Measurements from ENCODE around the gene MUC5B.

The MUC5B gene

DNA sequence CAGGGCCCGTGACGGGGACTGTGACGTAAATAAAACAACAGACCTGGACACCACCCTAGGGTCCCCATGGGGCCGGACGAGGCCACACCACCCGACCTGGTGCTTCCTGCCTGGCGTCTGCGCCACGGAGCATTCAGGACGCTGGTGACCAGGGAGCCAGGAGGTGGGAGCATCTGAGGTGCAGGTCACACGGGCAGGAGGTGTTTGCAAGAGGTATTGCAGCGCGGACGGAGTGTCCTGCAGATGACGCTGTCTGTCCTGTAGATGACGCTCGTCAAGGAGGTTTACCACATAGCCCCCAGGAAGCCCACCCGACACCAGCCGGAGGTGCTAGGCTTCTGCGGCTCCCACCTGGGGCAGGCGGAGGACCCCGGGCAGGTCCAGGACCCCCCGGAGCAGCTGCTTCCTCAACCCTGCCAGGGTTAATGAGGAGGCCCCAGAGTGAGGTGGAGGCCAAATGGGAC, 986 bp upstream of the MUC5B start:
- no peak for DNase-seq (ENCODE audit: low read depth)

DNA sequence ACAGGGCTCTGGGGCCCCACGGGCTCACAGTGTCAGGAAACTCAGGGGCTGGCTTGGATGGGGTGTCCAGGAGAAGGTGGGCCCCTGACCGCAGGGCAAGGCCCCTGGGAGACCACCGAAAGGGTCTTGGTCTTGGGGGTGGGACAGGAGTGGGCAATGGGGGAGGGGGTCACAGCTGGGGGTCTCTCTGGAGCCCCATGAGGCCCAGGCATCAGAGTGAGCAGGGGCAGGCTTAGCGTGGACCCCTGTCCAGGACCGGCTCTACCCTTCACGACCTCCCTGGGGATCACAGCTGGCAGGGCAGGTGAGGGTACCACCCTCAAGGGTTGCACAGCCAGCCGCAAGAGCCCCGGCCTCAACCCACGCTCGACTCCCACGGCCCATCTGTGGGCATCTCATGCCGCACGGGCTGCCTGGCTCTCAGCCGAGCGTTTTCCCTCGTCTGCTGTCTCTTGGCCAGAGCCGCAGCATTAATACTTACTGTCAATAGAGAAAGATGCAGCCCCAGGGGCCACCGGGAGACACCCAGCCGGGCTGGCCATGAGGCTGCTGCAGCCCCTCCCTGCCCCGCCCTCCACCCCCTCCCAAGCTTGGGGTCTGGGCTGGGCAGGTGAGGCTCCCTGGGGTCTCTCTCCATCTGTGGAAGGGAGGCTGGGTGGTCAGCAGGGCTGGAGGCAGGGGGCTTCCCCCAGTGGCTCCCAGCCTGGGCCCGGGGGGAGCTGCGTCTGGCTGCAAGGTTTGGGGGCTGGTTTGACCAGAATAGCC, 662 bp downstream of the MUC5B start:
- DNase-seq (ENCODE audit: low read depth) = no peak

DNA sequence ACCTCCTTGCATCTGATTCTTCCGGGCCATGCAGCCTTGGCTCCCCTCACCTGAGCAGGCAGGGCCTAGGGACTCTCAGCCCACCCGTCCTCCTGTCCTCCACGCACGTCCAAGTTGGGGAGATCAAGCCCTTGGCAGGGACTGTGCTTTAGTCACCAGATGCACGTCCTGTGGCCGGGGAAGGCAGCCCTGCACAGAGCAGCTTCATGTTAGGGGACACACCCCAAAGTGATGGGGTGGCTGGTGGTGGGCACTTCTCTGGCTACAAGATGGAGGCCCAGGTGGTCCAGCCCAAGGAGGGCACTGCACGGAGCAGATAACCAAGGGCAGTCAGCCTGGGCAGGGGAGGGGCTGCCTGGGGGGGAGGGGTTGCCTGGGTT, 1.2 kb downstream of the MUC5B start:
- no peak for DNase-seq (ENCODE audit: low read depth)

DNA sequence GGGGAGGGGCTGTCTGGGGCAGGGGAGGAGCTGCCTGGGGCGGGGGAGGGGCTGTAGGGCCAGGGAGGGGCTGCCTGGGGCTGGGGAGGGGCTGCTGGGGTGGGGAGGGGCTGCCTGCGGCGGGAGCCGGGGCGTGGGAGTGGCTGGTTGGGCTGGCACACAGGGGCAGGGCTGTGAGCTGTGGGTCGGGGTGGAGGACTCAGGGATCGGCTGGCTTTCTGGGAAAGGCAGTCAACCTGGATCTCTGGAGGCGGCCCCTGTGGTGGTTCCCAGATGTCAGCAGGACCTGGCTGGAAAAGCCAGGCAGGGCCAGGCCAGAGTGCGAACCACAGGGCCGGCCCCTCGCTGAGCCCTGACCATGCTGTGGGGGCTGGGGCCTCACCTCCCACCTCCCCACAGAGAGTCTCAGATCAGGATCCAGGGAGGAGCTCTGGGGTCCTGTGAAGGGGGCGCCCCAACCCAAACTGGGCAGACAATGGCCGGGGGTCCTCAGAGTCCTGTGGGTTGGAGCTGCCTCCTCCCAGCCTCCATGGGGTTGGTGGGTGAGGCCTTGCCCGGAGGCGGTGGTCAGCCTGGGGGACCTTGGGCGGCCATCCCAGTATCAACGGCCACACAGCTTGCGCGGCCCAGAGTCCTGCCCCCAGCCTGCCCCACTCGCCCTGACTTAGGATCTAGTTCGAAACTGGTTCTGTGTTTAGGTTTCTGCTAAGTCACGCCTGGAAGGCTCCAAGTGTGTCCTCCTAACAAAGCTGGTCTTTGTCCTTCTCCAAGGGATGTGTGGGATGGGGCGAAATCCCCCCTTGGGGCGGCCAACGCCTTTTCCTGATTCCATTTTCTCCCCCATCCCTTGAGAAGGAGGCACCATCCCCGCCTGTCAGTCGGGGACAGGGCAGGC, 1.9 kb downstream of the MUC5B start:
- DNase-seq (ENCODE audit: low read depth) = no peak

DNA sequence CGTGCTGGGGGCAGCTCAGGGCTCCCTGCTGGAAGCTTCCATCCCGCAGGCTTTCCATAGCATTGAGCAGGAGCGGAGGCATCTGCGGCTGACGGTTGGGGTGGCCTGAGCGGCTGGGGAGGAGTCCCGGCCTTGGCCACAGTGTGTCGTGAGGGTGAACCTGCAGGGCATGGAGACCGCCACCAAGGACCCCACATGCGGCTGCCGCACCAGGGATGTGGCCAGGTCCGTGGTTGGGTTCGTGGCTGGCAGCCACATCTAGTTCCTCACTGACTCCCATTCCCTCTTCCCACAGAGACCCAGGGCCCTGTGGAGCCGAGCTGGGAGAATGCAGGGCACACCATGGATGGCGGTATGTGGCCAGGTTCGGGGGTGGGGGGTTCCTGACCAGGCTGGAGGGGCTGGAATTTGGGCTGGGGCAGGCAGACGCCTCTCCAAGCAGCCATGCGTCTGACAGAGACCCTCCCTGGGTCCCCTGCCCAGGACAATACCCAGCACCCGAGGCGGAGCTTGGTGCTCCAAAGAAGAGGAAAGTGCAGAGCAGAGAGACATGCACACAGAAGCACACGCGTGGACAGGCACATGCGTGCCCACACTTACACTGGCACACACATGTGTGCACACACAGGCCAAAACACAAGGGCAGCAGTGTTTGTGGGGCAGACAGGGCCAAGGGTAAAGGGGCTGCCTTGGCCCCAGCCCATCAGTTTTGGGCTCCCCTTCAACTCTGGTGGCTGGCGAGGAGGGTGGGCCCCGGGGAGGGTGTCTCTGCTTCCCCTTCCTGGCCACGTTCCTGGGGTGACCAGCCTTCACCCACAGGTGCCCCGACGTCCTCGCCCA, 2.7 kb downstream of the MUC5B start:
- no peak for DNase-seq (ENCODE audit: low read depth)

DNA sequence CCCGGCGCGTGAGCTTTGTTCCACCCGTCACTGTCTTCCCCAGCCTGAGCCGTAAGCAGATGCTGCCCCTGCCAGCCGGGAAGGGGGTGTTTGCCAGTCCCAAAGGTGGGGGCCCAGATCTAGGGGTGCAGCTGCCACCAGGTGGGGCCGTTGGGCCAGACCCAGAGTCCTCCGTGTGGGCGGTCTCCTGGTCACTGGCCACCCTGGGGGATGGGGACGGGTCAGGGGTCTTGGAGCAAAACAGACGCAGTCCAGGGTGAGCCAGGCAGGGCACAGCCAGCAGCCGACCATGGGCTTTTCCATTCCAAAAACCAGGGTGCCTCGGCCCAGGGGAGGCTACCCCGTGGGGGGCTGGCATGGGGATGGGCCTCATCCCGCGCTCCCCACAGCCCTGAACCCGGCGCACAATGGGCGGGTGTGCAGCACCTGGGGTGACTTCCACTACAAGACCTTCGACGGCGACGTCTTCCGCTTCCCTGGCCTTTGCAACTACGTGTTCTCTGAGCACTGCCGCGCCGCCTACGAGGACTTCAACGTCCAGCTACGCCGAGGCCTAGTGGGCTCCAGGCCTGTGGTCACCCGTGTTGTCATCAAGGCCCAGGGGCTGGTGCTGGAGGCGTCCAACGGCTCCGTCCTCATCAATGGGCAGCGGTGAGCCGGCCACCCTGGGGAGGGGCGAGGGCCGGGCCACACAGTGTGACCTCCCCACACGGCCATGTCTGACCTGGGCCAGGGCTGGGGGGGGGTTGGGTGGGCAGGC, 3.5 kb downstream of the MUC5B start:
- DNase-seq (ENCODE audit: low read depth) = no peak

DNA sequence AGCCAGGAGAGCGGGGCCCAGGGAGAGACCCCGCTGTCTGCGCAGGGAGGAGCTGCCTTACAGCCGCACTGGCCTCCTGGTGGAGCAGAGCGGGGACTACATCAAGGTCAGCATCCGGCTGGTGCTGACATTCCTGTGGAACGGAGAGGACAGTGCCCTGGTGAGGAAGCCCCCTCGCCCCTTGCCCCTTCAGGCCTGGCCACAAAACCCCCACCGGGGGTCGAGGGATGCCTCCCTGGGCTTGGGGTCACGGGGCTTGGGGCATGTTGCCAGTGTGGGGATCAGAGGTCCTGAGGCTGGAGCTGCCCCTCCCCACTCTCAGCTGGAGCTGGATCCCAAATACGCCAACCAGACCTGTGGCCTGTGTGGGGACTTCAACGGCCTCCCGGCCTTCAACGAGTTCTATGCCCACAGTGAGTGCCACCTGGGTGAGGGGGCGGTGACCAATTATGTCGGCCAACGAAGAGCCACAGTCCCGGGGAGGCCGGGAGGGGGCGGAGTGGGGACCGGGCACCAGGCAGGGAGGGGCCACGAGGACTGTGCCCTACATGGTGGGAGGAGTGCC, 4.2 kb downstream of the MUC5B start:
- no peak for DNase-seq (ENCODE audit: low read depth)

DNA sequence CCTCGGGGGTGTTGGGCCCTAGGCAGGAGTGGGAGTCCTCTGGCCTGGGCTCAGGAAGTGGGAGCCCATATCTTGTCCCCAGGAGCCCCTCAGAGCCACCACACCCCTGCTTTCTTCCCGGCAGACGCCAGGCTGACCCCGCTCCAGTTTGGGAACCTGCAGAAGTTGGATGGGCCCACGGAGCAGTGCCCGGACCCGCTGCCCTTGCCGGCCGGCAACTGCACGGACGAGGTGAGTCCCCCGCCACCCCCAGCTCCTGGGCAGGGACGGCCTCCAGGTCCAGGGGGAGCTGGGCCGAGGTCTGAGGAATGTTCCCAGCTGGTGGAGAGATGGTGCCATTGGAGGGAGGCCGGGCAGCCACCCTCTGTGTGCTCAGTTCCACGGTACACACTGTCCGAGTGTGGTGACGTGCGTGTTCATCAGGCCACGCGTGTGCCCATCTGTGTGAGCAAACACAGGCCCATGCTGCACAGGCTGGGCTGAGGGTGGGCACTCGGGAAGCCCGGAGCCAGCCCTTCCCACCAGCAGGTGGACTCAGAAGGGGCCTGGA, 4.8 kb downstream of the MUC5B start:
- DNase-seq (ENCODE audit: low read depth) = no peak

DNA sequence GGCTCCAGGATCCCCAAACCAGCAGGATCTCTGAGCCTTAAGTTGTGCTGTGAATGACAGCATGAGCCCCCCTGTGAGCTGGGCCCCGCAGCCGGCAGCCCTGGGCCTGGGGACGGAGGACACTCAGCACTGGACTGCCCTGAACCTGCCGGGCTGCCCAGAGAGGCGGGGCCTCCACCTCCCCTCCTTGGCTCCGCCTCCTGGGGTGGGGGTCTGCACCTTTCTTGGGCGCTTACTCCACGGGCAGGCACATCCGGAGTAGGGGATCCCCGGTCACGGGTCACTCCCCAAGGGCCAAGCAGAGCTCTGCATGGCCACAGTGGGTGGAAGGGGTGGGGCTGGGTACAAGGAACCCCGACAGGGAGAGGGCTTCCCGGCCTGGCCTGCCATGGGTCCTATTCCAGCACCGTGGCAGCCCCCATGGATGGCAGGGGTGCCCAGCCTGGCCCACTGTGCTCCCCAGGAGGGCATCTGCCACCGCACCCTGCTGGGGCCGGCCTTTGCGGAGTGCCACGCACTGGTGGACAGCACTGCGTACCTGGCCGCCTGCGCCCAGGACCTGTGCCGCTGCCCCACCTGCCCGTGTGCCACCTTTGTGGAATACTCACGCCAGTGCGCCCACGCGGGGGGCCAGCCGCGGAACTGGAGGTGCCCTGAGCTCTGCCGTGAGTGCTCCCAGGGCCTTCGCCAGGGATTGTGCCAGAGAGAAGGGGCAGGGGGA, 5.4 kb downstream of the MUC5B start:
- no peak for DNase-seq (ENCODE audit: low read depth)

DNA sequence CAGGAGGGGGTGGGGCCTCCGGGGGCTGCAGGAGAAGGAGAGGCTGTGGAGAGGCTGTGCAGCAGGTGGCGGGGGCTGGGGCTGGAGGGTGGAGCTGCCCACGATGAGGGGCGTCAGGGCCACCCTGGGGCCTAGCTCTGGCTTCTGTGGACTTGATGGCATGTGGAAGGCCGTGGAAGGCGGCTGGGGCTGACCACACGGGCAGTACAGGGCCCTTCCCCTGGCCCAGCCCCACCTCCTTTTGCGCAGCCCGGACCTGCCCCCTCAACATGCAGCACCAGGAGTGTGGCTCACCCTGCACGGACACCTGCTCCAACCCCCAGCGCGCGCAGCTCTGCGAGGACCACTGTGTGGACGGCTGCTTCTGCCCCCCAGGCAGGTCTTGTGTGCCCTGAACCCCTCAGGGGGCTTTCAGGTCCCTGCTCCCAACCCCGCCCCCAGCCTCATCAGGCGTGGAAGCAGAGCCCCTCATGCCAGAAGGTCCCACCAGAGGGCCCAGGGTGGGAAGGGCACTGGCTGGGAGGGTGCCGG, 6.1 kb downstream of the MUC5B start:
- no peak for DNase-seq (ENCODE audit: low read depth)

DNA sequence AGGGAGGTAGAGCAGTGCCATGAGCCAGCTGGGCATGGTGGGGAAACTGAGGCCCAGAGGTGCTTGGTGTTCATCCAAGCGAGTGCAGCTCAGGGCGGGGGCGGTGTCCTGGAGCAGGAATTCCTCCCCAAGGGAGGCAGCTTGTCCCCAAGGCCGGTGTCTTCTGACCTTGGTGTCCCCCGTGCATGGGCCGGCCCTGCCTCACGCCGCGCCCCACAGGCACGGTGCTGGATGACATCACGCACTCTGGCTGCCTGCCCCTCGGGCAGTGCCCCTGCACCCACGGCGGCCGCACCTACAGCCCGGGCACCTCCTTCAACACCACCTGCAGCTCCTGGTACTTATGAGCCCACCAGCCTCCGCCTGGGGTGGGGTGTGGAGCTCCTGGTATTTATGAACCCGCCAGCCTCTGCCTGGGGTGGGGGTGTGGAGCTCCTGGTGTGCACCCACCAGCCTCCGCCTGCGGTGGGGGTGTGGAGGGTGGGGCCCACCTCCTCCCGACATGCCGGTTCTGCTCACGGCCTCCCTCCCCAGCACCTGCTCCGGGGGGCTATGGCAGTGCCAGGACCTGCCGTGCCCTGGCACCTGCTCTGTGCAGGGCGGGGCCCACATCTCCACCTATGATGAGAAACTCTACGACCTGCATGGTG, 6.7 kb downstream of the MUC5B start:
- no peak for DNase-seq (ENCODE audit: low read depth)

DNA sequence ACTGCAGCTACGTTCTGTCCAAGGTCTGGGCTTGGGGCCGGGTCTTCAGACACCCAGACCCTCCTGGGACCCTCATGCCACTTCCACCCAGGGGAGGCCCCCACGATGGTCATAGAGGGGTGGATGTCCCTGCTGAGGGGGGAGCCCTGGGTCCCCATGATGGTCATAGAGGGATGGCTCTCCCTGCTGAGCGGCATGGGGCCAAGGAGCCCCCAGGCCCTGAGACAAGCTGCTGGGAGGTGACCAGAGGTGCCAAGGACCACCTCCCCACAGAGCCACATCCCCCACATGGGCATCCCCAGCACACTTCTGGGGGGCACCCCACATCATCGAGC, 7.2 kb downstream of the MUC5B start:
- no peak for DNase-seq (ENCODE audit: low read depth)

DNA sequence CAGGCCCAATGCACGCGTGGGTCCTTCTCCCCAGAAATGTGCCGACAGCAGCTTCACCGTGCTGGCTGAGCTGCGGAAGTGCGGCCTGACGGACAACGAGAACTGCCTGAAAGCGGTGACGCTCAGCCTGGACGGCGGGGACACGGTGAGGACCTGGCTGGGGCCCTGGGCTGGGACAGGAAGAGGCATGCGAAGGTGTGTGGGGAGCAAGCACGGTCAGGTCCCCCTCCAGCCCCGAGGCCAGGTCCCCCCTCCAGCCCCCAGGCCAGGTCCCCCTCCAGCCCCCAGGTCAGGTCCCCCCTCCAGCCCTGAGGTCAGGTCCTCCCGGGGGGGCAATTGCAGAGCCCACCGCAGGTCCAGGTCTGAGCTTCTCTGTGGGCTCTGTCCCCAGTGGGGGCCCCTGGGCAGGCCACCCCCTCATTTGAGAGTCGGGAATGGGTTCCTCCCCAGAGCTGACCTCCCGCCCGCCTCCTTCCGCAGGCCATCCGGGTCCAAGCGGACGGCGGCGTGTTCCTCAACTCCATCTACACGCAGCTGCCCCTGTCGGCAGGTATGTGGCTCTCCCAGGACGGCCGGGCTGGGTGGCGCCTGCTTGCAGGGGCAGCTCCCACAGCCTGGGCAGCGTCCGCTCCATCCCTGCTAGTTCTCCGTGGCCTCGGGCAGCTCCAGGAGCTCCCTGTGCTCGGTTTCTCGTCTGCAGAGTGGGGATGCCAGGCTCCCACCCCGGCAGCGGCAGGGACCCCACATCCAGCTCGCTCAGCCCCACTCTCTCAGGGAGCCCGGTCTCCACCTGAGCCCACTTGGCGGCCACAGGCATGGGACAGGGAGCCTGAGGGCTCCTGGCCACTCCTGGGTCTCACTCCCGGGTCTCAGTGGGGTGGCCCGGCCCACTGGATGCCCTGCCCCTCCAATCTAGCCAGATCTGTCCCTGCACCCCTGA, 7.9 kb downstream of the MUC5B start:
- DNase-seq (ENCODE audit: low read depth) = no peak

DNA sequence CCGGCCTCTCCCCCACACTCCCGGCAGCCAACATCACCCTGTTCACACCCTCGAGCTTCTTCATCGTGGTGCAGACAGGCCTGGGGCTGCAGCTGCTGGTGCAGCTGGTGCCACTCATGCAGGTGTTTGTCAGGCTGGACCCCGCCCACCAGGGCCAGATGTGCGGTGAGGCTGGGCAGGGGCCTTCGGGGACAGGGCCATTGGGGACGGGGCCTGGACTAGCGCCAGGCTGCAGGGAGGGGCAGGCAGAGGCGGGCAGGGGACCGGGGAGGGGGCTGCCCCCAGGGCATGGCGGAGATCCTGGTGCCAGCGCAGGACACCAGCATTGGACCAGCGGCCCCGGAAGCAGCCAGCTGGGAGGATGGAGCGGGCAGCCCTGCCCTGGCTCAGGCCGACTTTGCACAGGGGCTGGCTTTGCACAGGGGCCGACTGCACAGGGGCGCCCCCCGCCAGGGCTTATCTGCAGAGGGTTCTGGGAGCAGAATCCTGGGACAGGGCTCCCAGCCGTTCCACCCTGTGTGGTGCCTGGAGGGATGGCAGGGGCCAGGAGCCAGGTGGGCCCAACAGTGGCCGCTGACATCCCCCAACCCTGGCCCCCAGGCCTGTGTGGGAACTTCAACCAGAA, 8.6 kb downstream of the MUC5B start:
- DNase-seq (ENCODE audit: low read depth) = no peak

DNA sequence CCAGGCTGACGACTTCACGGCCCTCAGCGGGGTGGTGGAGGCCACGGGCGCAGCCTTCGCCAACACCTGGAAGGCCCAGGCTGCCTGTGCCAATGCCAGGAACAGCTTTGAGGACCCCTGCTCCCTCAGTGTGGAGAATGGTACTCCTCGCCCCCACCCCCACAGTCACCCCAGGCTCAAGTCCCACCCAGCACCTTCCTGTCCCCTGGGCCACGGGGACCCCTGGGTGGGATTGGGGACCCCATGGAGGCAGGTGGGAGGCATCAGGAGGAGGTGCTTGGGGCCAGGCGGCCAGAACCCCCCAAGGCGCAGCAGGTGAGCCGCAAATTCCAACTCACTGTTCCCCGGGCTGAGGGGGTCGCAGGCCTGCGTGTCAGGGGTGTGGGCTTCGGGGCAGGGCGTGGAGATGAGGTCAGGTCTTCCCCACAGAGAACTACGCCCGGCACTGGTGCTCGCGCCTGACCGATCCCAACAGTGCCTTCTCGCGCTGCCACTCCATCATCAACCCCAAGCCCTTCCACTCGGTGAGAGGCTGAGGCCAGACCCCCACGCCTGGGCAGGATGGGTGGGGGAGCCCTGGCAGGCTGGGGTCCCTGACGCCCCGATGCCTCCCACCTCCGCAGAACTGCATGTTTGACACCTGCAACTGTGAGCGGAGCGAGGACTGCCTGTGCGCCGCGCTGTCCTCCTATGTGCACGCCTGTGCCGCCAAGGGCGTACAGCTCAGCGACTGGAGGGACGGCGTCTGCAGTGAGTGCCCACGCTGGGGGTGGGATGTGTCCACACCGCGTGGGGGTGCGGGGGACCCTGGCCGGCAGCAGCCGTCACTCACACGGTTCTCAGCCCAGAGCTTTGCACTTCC, 9.4 kb downstream of the MUC5B start:
- DNase-seq (ENCODE audit: low read depth) = no peak

DNA sequence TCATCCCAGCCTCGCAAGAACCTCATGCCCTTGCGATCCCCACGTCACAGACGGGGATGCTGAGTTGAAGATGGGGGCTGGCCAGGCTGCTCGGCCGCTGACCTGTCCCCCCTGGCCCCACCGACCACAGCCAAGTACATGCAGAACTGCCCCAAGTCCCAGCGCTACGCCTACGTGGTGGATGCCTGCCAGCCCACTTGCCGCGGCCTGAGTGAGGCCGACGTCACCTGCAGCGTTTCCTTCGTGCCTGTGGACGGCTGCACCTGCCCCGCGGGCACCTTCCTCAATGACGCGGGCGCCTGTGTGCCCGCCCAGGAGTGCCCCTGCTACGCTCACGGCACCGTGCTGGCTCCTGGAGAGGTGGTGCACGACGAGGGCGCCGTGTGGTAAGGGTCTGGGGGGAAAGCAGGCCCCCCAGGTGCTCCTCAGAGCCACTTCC, 10.0 kb downstream of the MUC5B start:
- no peak for DNase-seq (ENCODE audit: low read depth)
